Stimulated activated CD4-positive, alpha-beta T cell treated with anti-CD3 and anti-CD28 coated beads, TNF-alpha, amount 100 ng/mL, for 1 hour (primary cell): ENCODE measurements around the gene GAREM2.

Experiments used
- DNase-seq, 3 donors: peaks; one replicate each; pipeline ENCODE4 v3.0.0-alpha.2; 2020; ENCODE audit warnings: low read depth in 3 of 3, low spot score in 1 of 3

GAREM2 gene

DNA sequence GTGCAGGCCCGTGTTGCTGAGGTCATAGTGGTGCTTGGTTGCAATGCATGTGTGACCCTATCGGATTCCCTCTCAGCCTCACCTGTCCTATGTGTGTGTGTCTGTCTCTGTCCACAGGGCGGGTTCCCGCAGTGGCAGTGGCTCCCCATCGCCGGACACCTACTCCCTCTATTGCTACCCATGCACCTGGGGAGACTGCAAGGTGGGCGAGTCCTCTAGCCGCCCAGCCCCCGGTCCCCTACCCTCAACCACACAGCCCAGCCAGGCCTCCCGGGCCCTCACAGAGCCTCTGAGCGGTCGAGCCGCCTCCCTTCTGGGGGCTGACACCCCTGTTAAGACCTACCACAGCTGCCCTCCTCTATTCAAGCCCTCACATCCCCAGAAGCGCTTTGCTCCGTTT, 14.2 kb downstream of the GAREM2 start:
- no peak for DNase-seq

DNA sequence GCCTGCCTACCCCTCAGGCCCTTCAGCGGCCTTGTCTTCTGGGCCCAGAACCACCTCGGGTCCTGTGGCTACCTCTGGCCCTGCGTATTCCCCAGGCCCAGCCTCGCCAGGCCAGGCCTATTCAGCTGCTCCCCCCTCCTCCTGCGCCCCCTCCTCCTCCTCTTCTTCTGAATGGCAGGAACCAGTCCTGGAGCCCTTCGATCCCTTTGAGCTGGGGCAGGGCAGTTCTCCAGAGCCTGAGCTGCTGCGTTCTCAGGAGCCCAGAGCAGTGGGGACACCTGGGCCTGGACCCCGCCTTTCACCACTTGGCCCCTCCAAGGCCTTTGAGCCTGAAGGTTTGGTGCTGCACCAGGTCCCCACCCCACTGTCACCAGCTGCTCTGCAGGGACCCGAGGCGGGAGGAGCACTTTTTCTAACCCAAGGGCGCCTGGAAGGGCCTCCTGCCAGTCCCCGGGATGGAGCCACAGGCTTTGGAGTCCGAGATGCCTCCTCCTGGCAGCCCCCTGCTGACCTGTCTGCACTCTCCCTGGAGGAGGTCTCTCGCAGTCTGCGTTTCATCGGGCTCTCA, 14.7 kb downstream of the GAREM2 start:
- DNase-seq, result no peak

- no peak for DNase-seq
These were observed 16.2 kb downstream of the GAREM2 start for GRCh38 chr2:26189123-26189522.

DNA sequence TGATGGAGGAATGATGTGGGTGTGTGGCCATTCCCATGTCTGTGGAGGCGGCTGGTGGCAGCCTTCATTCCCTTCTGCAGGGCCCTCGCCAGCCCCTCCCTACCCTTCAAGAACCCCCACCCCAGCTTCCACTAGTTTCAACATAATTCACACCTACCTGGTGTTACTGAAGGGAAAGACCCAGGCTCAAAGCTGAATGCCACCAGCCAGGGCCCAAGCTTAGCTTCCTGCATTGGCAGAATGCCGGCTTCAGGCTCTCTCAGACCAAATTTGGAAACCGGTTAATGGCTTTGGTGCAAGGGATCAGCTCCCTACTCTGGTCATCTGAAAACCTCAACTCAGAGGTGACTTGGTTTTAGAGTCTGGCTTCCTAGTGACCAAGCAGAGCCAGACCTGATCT, 16.9 kb downstream of the GAREM2 start:
- no peak for DNase-seq

- no peak for DNase-seq
These were observed 17.5 kb downstream of the GAREM2 start for GRCh38 chr2:26190369-26190768.

DNA sequence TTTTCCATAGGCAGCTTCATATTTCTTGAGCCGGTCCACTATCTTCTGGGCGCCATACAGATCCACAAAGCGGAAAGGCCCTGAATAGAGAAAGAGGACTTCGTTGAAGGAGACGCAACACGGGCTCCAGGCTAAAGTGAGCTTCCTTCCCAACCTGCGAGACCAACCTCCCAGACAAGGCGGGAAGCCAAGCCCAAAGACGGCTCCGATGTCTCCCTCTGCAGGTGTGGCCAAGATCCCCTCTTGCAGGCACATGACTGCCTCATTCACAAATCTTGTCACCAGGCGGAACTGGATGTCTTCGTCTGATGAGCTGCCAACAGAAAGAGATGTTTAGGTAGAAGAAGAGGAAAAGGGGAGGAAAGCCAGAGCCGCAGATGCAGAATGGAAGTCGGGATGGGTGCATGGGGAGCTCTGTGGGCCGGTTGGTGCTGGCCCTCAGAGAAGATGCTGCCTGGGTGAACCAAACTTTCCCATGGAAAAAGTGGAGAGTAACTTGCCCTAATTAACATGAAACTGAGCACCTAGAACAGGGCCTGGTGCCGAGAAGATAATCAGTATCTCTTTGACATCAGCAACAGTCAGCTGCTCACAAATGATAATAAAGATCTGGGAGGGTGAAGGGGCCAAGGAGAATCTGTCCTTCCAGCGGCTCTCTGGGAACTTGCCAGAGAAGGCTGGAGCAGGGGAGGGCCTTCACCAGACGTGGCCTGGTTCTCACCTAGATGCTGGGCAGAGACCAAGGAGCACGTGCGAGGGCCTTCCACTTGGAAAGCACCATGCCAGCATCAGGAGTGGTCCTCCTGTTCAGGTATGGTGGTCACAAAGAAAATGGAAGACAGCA, 18.6 kb downstream of the GAREM2 start:
- DNase-seq, result no peak

GRCh38 chr2:26193578-26194231, 20.8 kb downstream of the GAREM2 start:
- DNase-seq, result no peak

DNA sequence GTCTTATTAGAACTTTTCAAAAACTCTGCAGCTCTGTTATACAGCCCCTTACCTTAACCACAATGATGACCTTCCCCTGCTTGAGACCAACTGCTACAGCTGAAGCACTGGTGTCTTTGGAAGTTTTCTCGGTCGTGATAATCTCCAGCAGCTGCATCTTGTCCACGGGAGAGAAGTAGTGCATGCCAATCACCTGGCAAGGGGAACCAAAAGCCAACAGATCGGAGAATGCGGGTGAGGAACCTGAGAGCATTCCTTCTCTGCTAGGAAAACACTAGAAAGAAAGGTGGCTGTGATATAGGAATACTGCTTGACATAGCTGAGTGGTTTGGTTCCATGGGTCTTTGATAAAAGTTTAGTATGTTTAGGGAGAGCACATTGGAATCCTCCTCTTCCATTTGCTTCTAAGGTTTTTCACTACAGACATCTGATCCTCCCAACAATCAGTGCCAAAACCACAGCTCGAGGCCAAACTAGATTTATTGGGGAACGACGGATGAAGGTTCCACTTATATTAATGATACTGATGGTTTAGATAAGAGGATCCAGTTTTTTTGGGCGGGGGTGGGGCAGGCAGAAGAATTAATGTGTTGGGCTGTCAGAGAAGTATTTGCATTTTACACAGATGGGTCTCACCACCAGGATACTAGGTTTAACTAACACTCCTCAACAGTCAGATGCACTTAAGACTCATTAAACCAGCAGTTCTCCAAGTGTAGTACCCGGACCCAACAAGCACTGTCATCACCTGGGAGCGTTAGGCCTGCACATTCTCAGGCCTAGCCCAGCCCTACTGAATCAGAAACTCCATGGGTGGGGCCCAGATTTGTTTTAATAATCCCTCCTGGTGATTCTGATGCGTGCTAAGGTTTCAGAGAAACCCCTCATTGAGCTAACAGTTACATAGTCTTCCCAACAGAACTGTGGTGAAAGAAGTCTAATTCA, 22.4 kb downstream of the GAREM2 start:
- DNase-seq, result no peak

- no peak for DNase-seq
These were observed 24.0 kb downstream of the GAREM2 start for GRCh38 chr2:26196683-26197418.

DNA sequence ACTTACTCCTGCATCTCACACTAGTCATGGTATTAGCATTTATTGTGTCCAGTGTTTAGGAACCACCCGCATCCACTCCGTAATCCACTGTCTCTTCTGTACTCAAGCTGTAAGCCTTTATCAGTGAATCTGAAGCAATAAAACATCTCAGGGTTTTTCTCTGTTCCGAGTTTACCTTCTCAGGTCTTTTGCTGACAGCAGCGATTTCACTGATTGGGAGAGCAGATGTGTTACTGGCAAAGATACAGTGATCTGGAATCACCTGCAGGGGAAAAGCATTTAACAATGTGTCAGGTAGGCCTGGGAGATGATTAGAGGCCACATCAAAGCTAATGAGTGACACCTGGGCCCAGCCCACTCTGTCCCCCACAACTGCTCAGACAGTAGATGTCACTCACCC, 24.6 kb downstream of the GAREM2 start:
- no peak for DNase-seq

DNA sequence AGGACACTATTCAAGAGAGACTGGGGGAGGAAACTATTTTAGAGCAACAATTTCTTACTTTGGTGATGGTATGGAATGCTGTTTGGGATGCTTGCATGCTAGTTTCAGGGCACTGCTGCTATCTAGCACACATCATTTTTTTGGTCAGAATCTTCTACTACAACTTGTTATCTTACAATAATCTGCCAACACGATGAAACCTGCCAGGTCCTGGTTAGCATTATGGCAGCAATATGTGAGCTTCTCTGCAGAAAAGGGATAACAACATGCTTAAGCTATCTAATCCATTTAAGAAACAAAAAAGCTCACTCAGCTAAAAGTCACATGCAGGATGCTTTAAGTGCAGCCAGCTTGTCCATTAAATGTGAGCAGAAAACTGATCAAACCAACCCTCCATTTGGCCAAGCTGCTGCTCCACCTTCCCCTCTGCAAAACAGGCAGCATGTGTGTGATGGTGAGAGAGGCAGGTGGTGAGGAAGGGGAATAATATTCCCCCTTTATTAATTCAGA, 30.1 kb downstream of the GAREM2 start:
- DNase-seq, result no peak

DNA sequence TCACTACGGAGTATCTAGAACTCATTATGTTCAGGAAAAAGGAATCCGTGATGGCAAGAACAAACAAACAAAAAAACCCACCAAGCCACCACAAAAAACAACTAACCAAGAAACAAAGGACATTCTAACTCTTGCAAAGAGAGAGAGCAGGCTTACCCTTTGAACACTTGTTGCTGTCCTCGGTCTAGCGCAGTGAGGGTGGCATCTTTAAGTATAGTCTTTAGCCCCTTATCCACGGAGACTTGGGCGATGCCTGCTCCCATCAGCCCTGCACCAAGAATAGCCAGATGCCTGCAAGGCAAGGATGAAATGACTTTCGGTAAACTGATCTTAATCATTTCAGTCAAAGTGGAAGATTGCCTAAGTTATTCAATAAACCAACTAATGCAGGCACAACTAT, 31.0 kb downstream of the GAREM2 start:
- DNase-seq, result no peak

- DNase-seq, result no peak
These were observed 39.1 kb downstream of the GAREM2 start for GRCh38 chr2:26212011-26212410.

DNA sequence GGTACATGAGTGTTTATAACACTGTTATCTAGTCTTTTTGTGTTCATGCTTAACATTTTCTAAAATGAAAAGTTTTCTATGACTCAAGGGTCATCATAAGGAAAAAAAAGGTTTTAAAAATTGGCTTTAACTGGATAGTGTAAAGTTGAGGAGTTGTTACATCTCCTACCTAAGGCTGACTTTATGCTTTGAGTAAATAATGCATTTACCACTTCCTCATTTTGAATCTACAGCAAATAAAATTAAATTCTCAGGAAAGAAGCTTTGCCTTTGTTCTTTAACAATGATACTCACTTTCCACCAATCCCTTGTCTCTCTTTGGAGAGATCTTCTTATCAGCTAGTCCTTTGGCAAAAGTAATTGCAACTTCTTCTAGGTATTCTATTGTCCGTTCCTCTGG, 41.9 kb downstream of the GAREM2 start:
- no peak for DNase-seq

DNA sequence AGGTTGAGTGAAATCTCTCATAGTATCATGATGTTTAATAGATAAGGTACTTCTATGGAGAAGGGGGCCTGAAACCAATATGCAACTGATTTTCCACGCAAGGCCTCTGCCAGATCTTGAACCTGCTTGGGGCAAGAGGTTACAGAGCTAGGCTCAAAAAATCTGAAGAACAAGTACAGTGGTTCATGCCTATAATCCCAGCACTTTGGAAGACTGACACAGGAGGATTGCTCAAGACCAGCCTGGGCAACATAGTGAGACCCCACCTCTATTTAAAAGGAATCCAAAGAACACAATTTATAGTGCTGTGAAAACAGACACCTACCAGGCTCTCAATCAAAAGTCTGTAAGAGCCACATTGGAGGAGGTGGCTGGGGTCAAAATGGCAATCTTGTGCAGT, 42.9 kb downstream of the GAREM2 start:
- DNase-seq, result no peak

DNA sequence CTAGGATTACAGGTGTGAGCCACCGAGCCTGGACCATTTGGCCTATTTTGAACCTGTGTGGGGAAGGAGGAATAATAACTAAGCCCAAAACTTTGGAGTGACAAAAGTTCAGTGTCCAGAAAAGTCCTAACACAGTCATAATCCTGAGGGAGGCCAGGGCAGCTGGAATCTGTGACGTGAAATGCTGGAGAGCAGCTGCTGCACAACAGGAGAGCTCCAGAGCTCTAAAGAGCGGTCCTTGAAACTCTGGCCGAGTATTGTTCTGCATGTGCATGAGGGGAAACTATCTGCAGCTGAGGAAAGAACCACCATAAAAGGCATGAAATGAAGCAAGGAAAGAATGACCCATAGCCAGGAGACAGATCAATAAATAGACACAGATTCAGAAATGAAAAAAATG, 43.7 kb downstream of the GAREM2 start:
- DNase-seq, result no peak

DNA sequence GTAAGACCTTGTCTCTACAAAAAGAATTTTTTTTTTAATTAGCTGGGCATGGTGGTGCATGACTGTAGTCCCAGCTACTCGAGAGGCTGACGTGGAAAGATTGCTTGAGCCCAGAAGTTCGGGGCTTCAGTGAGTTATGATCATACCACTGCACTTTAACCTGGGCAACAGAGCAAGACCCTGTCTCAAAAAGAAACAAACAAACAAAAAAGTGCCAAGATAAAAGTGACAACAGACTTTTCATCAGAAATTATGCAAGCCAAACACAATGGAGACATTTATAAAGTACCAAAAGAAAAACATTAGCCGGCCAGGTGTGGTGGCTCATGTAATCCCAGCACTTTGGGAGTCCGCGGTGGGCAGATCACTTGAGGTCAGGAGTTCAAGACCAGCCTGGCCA, 44.8 kb downstream of the GAREM2 start:
- DNase-seq, result no peak

- no peak for DNase-seq
These were observed 50.1 kb downstream of the GAREM2 start for GRCh38 chr2:26223018-26223417.

DNA sequence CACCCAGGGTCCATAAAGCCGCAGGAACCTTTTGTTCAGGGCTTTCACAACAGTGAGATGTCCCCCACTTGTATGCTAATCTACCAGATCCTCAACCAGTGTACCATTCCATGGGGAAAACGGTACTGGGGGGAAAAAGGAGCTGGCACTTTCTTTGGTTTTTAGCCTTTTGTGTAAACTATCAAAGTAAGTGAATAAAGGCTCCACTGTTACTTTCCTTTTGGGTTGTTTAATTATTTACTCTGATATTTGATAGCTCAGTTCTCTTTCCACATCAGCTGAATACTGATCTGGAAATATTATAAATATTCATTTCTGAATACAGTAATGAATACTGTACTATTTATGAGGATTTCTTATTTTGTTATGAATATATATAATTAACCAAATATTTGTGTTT, 51.2 kb downstream of the GAREM2 start:
- no peak for DNase-seq

DNA sequence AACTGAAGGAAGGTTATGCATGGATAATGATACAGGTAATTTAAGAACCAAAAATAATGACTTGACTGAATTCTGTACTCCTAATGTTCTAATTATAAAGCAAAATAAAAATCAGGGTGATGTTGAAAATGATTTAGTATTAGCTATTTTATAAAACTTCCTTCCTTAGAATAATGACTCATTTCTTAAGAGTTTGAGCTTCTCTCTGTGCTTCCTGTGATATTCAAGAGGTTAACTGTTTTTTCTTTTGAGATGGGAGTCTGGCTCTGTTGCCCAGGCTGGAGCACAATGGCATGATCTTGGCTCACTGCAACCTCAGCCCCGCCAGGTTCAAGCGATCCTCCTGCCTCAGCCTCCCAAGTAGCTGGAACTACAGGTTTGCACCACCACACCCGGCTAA, 56.7 kb downstream of the GAREM2 start:
- no peak for DNase-seq
